NCI-H748 (cell line): ENCODE data around the gene EZR.
A peak's percentile ranks its signal among the peaks of the same experiment; 100 is the strongest.

Experiments
- DNase-seq: peaks from one replicate; lab custom pipeline; 2025; ENCODE audit not compliant: unreplicated experiment; lab: John Stamatoyannopoulos, UW

Gene EZR

DNA sequence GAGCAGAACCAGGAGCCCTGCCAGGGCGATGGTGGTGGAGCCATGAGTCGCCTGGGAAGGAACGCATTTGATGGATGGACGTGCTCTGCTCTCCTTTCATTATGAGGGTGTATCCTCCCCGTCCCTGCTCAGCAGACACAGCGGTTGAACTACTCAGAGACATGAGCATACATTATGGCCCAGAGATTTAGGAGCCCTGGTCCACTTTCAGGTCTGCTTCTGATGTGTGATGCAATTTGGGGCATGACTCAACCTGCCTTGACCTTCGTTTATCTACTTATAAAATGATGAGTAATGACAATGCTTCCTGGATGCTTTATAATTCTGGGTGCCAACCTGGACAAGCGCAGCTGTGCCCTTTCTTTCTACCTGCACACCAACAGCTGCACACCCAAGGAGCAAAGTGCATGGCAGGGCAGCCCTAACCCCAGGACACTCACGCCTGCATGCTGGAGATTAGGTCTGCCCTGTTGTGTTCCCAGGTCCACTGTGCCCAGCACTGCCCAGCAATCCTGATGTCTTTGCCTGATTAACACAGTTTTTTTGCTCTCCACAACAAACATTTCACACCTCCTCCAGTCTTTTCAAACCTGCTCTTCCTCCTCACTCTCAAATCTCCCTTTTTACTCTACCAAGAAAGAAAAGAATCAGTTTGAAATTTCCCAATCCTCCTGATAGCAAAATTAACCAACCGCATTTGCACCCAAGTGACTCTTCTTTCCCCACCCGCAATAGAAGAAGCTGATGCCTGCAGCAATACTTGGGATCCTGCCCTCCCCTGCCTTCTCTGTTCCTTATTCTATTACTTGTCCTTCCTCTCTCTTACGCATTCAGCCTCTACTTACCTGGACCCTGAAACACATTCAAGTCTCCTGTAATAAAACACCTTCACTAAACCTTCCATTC is 81.2 kb downstream of the EZR start:
- no peak for DNase-seq

DNA sequence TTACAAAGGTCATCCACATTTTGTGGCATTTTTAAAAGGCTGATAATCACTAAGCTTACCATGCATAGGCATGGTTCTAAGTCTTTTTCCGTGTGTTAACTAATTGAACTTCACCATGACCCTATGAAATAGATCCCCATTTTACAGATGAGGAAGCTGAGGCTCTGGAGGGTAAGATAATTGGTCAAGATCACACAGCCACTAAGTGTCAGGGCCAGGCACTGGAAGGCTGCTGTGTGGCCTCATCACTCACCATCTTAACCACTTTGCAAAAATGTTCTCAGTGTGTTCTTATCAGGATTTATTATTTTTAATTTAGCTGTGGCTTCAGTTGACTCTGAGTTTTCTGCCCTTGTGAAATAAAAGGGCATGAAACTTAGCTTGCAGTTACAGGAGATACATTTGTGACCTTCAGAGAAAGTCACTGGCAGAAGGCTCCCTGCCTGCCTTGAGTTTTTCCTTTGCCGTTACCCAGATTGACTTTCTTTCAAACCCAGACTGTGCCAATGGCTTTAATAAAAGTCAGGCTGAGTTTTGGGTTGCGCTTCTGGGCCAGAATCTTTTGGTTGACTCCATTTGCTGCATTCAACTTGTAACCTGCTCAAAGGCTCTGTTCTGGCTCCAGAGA is 82.0 kb downstream of the EZR start:
- DNase-seq = no peak

DNA sequence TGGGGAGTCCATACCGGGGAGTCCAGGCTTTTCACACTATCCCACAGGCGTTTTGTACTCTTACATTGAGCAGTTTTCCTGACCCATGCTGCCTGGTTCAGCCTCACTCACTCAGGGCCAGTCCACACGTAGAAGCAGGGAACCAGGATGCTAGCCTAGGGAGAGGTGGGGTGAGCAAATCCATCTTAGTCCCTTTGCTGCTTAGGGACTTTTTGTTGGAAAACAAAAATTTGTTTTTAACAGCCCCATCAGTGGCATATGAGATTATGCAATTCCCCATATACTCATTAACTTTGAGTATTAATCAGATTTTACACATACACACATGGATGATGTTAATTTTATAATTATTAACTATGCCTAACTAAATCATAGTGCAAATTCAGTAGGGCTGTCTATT is 84.2 kb downstream of the EZR start:
- DNase-seq = no peak

DNA sequence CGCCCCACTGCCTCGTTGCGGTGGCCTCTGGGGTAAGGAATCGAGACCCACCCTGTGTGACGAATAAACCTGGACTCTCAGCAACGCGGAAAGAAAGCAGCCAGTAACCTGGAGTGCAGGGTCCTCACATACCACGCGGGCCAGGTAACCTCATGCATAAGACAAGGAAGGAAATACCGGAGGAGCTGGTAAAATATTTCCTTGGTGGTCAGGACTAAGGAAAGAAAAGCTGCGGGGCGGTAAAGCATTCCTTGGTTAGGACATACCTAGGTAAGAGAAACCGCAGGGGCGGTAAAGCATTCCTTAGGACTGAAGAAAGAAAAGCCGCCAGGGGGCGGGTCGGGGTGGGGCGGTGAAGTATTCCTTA is 88.6 kb downstream of the EZR start:
- no peak for DNase-seq

DNA sequence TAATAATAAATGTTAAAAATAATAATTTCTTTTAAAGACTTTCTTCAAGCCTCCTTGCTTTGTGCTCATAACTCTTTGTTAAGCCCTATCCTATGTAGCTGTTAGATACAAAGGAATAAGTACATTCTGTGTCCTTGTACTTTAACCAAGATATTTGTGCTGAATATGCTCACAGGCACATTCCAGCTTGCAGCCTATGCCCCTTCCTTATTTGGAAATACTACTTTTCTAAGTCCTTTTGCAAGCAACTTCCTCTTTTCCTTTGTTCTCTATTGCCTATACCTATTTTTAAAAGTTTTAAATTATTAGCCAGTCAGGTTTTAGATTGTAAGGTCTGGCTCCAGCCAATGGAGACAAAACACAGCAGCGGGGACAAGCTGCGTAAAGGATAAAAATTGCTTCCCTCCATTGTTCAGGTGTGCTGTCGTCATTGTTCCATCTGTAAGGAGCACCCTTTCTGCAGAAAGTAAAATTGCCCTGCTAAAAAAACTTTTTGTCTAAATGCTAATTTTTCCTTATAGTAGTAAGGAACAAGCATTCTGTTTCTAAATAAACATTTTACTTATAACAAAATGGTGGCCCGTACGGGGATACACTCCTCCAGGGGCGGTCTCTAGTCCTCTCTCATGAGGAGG is 89.1 kb downstream of the EZR start:
- no peak for DNase-seq

DNA sequence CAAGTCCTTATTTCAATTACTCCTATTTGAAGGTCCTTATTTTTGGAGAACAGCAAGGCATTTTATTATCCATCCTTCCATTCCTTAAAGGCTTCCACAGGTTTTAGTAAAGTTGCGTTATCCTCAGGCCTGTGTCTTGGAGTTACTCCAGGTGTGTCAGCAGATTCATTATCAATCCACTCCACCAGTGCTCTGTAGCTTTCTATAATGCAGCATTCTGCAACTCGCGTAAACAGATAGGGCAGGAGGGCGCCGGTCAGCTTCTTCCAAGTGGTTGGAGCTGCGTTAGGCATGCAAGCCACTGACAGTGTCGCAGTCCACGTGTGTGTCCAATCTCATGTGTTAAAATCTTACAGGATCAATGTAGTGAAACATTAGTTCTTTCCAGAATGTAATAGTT is 93.5 kb downstream of the EZR start:
- no peak for DNase-seq

DNA sequence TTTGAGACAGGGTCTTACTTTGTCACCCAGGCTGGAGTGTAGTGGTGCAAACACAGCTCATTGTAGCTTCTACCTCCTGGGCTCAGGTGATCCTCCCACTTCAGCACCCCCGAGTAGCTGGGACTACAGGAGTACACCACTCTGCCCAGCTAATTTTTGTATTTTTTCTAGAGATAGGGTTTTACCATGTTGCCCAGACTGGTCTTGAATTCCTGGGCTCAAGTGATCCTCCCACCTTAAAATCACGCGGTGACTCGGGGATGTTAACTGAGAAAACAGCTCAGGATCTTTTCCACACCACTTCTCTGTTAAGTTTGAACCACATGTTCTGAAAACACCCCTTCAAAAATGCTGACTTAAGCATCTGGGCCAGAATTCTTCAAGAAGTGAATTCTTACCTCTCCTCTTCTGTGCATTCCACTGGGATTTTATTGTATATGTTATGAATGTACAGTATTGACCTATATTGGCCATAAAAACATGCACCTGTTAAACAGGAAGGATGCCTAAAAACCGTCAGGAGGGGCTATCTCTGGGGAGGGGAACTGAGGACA is 96.9 kb downstream of the EZR start:
- DNase-seq = no peak

DNA sequence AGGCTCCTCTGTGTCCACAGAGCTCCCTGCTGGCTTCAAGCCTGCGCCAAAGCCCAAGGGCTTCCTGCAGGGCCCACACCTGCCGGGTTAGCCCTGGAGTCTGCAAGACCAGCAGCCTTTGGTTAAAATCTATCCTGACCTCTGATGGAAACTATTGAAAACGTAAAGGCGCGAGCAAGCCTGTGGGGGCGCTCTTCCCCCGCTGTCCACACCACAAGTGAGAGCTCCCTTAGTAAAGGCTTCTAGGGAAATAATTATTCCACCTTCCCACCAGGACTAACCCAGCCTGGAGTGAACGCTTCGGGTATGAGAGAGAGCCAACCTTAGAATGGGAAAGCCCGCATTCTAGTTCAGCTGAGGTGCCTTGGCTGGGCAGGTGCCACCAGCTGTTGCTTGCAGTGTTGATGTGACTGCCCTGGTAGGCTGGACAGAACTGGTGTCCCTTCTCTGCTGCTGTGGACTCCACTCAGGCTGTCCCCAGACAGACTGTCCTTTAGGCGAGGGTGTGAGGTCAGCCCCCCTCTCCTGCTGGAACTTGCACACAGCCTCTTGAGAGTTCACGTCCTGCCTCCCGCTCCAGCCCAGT is 100.6 kb downstream of the EZR start:
- DNase-seq = peak; percentile 44

DNA sequence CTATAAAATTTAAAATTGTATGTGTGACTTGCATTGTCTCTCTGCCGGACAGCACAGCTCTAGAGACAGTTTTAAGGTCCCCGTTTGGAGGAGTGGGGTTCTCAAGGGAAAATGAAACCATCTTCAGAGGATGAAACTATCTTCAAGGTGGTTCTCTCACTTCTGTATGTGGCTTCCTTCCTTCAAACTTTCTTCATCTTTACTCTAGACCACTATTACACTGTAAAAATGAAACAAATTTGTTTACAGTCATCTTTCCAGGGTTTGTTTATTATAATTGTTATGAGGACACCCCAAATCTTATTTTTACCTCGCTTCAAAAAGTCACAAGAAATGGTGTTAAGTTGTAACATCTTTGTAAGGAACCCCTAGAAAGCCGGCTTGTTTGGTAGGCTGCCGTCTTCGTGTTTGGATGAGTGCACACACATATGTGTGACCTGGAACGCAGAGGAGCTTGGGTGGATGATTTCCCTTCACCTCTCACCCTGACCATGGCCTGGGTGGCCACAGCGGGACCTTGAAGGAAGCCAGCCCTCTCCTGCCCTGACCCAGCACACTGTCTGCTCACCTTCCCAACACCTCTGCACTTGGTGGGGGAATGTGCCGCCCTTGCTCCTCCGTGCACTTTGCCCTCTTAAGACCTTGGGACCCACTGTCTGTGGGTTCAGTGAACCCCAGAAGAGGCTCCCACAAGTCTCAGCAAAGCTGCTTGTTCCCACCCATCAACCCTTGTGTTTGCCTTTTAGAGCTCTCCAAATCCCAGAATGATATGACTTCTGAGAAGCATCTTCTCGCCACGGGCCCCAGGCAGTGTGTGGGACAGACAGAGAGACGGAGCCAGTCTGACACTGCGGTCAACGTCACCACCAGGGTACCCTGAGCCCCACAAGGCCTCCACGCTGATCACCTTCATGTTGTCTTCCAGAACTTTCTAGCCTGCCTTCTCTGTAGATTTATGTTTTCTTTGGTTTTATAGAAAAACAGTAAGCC is 101.5 kb downstream of the EZR start:
- DNase-seq = no peak
